ENCODE measurements around the gene SERP2.

GRCh38 chr13:44395976-44396694, 22.5 kb downstream of the SERP2 start:
- TF ChIP-seq ATF3 (IDR thresholded peaks at IDR 0.05) = no peak
- no peak for TF ChIP-seq EGR1 (IDR thresholded peaks at IDR 0.05; ENCODE audit: low read depth)

Data from HCT116 (cell line).